ENCODE data around the gene KCTD12.

KCTD12 gene

DNA sequence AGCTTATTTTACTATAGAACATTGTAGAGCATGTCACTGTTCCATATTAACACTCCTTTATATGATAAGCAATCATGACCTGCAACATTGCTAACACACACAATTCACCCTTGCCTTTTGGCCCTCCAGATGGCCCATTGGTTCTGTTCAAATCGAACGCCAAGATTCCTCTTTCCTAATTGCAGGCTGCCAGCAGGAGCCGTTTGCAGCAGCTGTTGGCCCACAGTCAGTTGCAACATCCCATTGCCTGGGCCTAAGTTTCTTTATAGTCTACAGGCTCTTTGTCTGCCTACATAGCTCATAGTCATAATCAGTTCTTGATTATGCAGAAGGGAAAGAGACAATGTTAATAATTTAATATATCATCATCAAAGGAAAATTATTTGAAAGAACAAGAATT is 37.6 kb downstream of the KCTD12 start:
- no peaks in the 10 kb centered on the region for H3K36me3 ChIP-seq (ENCODE audit: low read depth)
- H3K27me3 ChIP-seq (ENCODE audit: insufficient read depth, poor library complexity, severe bottlenecking), result no peaks in the 10 kb centered on the region
- TF ChIP-seq, protein P1, sequence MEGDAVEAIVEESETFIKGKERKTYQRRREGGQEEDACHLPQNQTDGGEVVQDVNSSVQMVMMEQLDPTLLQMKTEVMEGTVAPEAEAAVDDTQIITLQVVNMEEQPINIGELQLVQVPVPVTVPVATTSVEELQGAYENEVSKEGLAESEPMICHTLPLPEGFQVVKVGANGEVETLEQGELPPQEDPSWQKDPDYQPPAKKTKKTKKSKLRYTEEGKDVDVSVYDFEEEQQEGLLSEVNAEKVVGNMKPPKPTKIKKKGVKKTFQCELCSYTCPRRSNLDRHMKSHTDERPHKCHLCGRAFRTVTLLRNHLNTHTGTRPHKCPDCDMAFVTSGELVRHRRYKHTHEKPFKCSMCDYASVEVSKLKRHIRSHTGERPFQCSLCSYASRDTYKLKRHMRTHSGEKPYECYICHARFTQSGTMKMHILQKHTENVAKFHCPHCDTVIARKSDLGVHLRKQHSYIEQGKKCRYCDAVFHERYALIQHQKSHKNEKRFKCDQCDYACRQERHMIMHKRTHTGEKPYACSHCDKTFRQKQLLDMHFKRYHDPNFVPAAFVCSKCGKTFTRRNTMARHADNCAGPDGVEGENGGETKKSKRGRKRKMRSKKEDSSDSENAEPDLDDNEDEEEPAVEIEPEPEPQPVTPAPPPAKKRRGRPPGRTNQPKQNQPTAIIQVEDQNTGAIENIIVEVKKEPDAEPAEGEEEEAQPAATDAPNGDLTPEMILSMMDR (IDR thresholded peaks at IDR 0.05; ENCODE audit: poor library complexity, severe bottlenecking), result no peak
- peaks cover 16% of the 10 kb centered on the region for H3K4me1 ChIP-seq (ENCODE audit: insufficient read depth, poor library complexity, severe bottlenecking)
- DNase-seq (ENCODE audit: low spot score) (no peak), ATAC-seq (ENCODE audit: low read depth) (no peak)
- no peaks in the 10 kb centered on the region for H3K9me3 ChIP-seq (ENCODE audit: severe bottlenecking)
- H3K4me3 ChIP-seq (ENCODE audit: severe bottlenecking), result no peak overlapping the region
- no peak overlapping the region for H3K27ac ChIP-seq (ENCODE audit: poor library complexity, severe bottlenecking)

- DNase-seq (ENCODE audit: low spot score), result no peak
- ATAC-seq (ENCODE audit: low read depth), result no peak
- TF ChIP-seq, protein P1 (IDR thresholded peaks at IDR 0.05; ENCODE audit: poor library complexity, severe bottlenecking), result no peak
- H3K27me3 ChIP-seq (ENCODE audit: insufficient read depth, poor library complexity, severe bottlenecking), result no peaks in the 10 kb centered on the region
- no peaks in the 10 kb centered on the region for H3K36me3 ChIP-seq (ENCODE audit: low read depth)
- no peak overlapping the region for H3K4me3 ChIP-seq (ENCODE audit: severe bottlenecking)
- no peaks in the 10 kb centered on the region for H3K4me1 ChIP-seq (ENCODE audit: insufficient read depth, poor library complexity, severe bottlenecking)
- no peaks in the 10 kb centered on the region for H3K9me3 ChIP-seq (ENCODE audit: severe bottlenecking)
- H3K27ac ChIP-seq (ENCODE audit: poor library complexity, severe bottlenecking), result no peak overlapping the region
Observed at GRCh38 chr13:76846363-76846762, 39.8 kb downstream of the KCTD12 start.

GRCh38 chr13:76845865-76846264 is 40.3 kb downstream of the KCTD12 start:
- Histone ChIP-seq H3K27ac (ENCODE audit: poor library complexity, severe bottlenecking) (no peak overlapping the region), H3K27me3 (ENCODE audit: insufficient read depth, poor library complexity, severe bottlenecking) (no peaks in the 10 kb centered on the region), H3K36me3 (ENCODE audit: low read depth) (no peaks in the 10 kb centered on the region), H3K4me3 (ENCODE audit: severe bottlenecking) (no peak overlapping the region), H3K9me3 (ENCODE audit: severe bottlenecking) (no peaks in the 10 kb centered on the region), H3K4me1 (ENCODE audit: insufficient read depth, poor library complexity, severe bottlenecking) (no peaks in the 10 kb centered on the region)
- DNase-seq (ENCODE audit: low spot score) (no peak), ATAC-seq (ENCODE audit: low read depth) (no peak)
- TF ChIP-seq, protein P1 (IDR thresholded peaks at IDR 0.05; ENCODE audit: poor library complexity, severe bottlenecking), result no peak

- Histone ChIP-seq H3K27ac (ENCODE audit: poor library complexity, severe bottlenecking) (no peak overlapping the region), H3K4me1 (ENCODE audit: insufficient read depth, poor library complexity, severe bottlenecking) (no peaks in the 10 kb centered on the region), H3K27me3 (ENCODE audit: insufficient read depth, poor library complexity, severe bottlenecking) (no peaks in the 10 kb centered on the region), H3K4me3 (ENCODE audit: severe bottlenecking) (no peak overlapping the region), H3K36me3 (ENCODE audit: low read depth) (no peaks in the 10 kb centered on the region), H3K9me3 (ENCODE audit: severe bottlenecking) (no peaks in the 10 kb centered on the region)
- no peak for ATAC-seq (ENCODE audit: low read depth)
- TF ChIP-seq, protein P1 (IDR thresholded peaks at IDR 0.05; ENCODE audit: poor library complexity, severe bottlenecking), result no peak
- DNase-seq (ENCODE audit: low spot score), result no peak
Observed at GRCh38 chr13:76845367-76845766, 40.8 kb downstream of the KCTD12 start.

DNA sequence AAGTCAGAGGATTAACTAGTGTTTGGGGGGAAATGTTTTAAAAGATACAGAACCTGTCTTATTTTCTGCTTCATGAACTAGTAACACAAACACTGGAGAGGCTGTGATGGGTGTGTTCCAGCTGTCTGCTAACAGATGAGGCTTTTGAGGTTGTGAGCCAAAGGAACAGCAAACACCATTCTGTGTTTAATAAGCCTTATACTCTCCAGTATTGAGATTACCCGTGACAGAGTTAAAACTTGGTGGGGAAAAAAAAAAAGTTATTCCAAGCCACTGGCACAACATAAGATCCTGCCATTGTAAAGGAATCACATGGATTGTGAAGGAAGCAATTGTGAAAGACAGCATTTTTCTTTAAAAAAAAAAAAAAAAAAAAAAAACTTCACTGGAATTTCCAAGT is 48.4 kb downstream of the KCTD12 start:
- H3K27me3 ChIP-seq (ENCODE audit: insufficient read depth, poor library complexity, severe bottlenecking), result no peaks in the 10 kb centered on the region
- ATAC-seq (ENCODE audit: low read depth), result no peak
- no peaks in the 10 kb centered on the region for H3K9me3 ChIP-seq (ENCODE audit: severe bottlenecking)
- no peak overlapping the region for H3K27ac ChIP-seq (ENCODE audit: poor library complexity, severe bottlenecking)
- no peaks in the 10 kb centered on the region for H3K36me3 ChIP-seq (ENCODE audit: low read depth)
- no peak overlapping the region for H3K4me3 ChIP-seq (ENCODE audit: severe bottlenecking)
- no peak for DNase-seq (ENCODE audit: low spot score)
- TF ChIP-seq, protein P1 (IDR thresholded peaks at IDR 0.05; ENCODE audit: poor library complexity, severe bottlenecking), result no peak
- no peaks in the 10 kb centered on the region for H3K4me1 ChIP-seq (ENCODE audit: insufficient read depth, poor library complexity, severe bottlenecking)
